Prostate gland (tissue), 2 donors: Measurements from ENCODE around the gene QPCT.

ENCODE experiments used
- POLR2A ChIP-seq: fragments of 450-650 bp; IDR thresholded peaks from one replicate; pipeline ENCODE4 v1.6.1; 2016; ENCODE audit warnings: antibody characterized with exemption, mild to moderate bottlenecking
- POLR2AphosphoS5 ChIP-seq: sonication (generic); formaldehyde crosslinking; IDR thresholded peaks from one replicate; pipeline ENCODE4 v1.6.1; 2017; ENCODE audit warnings: antibody characterized with exemption
- TF ChIP-seq, protein P1 (sequence below), 4 experiments: fragments of 200-600 bp in 2 of 4; fragments of 450-650 bp in 2 of 4; sonication (generic) in 2 of 4; IDR thresholded peaks; 1 replicate in 3 of 4; 2 replicates in 1 of 4; pipeline ENCODE4 v1.5.1; 2016 to 2019; ENCODE audit warnings: antibody characterized with exemption in 4 of 4, mild to moderate bottlenecking in 2 of 4, moderate library complexity in 2 of 4

DNA sequence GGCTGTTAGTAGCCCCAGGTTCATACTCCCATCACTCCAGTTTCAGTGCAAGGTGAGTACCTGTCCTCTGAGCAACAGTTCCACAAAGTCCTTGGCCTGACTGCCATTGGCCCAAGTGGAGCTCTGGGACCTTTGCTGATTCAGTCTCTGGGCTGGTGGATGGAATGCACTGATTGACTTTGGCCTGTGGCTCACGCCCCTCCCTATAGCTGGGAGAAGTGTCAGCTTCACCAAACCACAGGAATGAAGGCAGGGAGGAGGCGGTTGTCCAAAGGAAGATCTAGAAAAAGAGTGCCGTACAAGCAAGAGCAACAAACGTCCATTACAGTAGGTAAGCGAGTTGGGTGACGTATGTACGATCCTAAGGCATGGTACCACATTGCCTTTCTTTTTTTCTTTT lies 34.0 kb downstream of the QPCT start:
- TF ChIP-seq, protein P1, sequence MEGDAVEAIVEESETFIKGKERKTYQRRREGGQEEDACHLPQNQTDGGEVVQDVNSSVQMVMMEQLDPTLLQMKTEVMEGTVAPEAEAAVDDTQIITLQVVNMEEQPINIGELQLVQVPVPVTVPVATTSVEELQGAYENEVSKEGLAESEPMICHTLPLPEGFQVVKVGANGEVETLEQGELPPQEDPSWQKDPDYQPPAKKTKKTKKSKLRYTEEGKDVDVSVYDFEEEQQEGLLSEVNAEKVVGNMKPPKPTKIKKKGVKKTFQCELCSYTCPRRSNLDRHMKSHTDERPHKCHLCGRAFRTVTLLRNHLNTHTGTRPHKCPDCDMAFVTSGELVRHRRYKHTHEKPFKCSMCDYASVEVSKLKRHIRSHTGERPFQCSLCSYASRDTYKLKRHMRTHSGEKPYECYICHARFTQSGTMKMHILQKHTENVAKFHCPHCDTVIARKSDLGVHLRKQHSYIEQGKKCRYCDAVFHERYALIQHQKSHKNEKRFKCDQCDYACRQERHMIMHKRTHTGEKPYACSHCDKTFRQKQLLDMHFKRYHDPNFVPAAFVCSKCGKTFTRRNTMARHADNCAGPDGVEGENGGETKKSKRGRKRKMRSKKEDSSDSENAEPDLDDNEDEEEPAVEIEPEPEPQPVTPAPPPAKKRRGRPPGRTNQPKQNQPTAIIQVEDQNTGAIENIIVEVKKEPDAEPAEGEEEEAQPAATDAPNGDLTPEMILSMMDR (IDR thresholded peaks at IDR 0.05): no peak
- TF ChIP-seq POLR2A (no peak), POLR2AphosphoS5 (no peak)
